ENCODE results near the gene MPIG6B. TPM values are rescaled to one million over a fixed set of nuclear protein-coding genes. Genes with fewer than 3 reads are reported as not detected.

MPIG6B gene
- total RNA-seq, 1 donor from 2014 or later, result not detected

- H3K27ac Mint-ChIP-seq, result peak within 1 kb of the TSS; percentile 98
- DNase-seq (ENCODE audit: low spot score), result peak; percentile 97
- Histone ChIP-seq H2AFZ (replicated peaks) (peak within 1 kb of the TSS; percentile 80), H3K36me3 (no peaks in the 10 kb centered on the region), H3K27me3 (no peaks in the 10 kb centered on the region), H3K4me2 (peak within 1 kb of the TSS; percentile 87), H3K4me3 (peak within 1 kb of the TSS; percentile 83), H3K27ac (peak within 1 kb of the TSS; percentile 68), H4K20me1 (ENCODE audit: low read depth) (no peaks in the 10 kb centered on the region), H3K79me2 (ENCODE audit: low read depth) (peaks cover 32% of the 10 kb centered on the region), H3K9ac (peak within 1 kb of the TSS; percentile 62), H3K9me3 (ENCODE audit: low read depth) (no peaks in the 10 kb centered on the region), H3F3A (ENCODE audit: low read depth) (no peaks in the 10 kb centered on the region), H3K4me1 (no peaks in the 10 kb centered on the region)
- peaks cover 4% of the 10 kb centered on the region for H3K27me3 Mint-ChIP-seq (ENCODE audit: insufficient read depth, low read depth)
- peaks cover 19% of the 10 kb centered on the region for H3K4me1 Mint-ChIP-seq
- peaks cover 2% of the 10 kb centered on the region for H3K36me3 Mint-ChIP-seq
- no peaks in the 10 kb centered on the region for H3K9me3 Mint-ChIP-seq
- peak within 1 kb of the TSS; percentile 99 for H3K4me3 Mint-ChIP-seq
- TF ChIP-seq EZH2phosphoT487 (IDR thresholded peaks at IDR 0.05) (no peak), EZH2 (IDR thresholded peaks at IDR 0.05) (no peak), CTCF (IDR thresholded peaks at IDR 0.05) (no peak)
Measured at GRCh38 chr6:31702819-31703716, 20.1 kb upstream of the MPIG6B start, which contains the start of gene ABHD16A. Gene ABHD16A (minus strand): TSS chr6:31703324. CDS start chr6:31703281, 43 bp downstream.

GRCh38 chr6:31705931-31706330, 17.2 kb upstream of the MPIG6B start:
- no peaks in the 10 kb centered on the region for H3K9me3 Mint-ChIP-seq
- no peaks in the 10 kb centered on the region for H3K36me3 Mint-ChIP-seq
- no peak overlapping the region for H3K4me2 ChIP-seq

GRCh38 chr6:31706599-31706998, 16.6 kb upstream of the MPIG6B start, which contains the start of gene LY6G6F:
Gene LY6G6F (plus strand): TSS chr6:31706866. CDS start chr6:31706907, 41 bp downstream.
- peaks cover 8% of the 10 kb centered on the region for H3K27me3 Mint-ChIP-seq (ENCODE audit: insufficient read depth, low read depth)
- H3K27ac Mint-ChIP-seq, result no peak within 1 kb of the TSS
- Histone ChIP-seq H3F3A (ENCODE audit: low read depth) (no peaks in the 10 kb centered on the region), H3K9me3 (ENCODE audit: low read depth) (no peaks in the 10 kb centered on the region), H3K4me1 (no peaks in the 10 kb centered on the region), H3K4me3 (no peak within 1 kb of the TSS), H3K79me2 (ENCODE audit: low read depth) (peaks cover 11% of the 10 kb centered on the region), H3K27ac (no peak within 1 kb of the TSS), H3K27me3 (no peaks in the 10 kb centered on the region), H3K36me3 (no peaks in the 10 kb centered on the region), H3K9ac (no peak within 1 kb of the TSS), H3K4me2 (no peak within 1 kb of the TSS), H4K20me1 (ENCODE audit: low read depth) (no peaks in the 10 kb centered on the region), H2AFZ (replicated peaks) (no peak within 1 kb of the TSS)
- no peak for DNase-seq (ENCODE audit: low spot score)
- TF ChIP-seq EZH2 (IDR thresholded peaks at IDR 0.05), result no peak
- TF ChIP-seq CTCF (IDR thresholded peaks at IDR 0.05), result no peak
- H3K4me3 Mint-ChIP-seq, result peak within 1 kb of the TSS; percentile 21
- H3K36me3 Mint-ChIP-seq, result no peaks in the 10 kb centered on the region
- H3K9me3 Mint-ChIP-seq, result no peaks in the 10 kb centered on the region
- peaks cover 18% of the 10 kb centered on the region for H3K4me1 Mint-ChIP-seq

More at GRCh38 chr6:31705931-31706330, 17.2 kb upstream of the MPIG6B start:
- H3K4me3 Mint-ChIP-seq, result no peak overlapping the region
- Histone ChIP-seq H3K27ac (no peak overlapping the region), H3K4me1 (no peaks in the 10 kb centered on the region), H4K20me1 (ENCODE audit: low read depth) (no peaks in the 10 kb centered on the region), H3K79me2 (ENCODE audit: low read depth) (peaks cover 18% of the 10 kb centered on the region), H2AFZ (replicated peaks) (no peak overlapping the region), H3K9ac (no peak overlapping the region), H3K27me3 (no peaks in the 10 kb centered on the region), H3K9me3 (ENCODE audit: low read depth) (no peaks in the 10 kb centered on the region), H3K4me3 (no peak overlapping the region), H3F3A (ENCODE audit: low read depth) (no peaks in the 10 kb centered on the region), H3K36me3 (no peaks in the 10 kb centered on the region)
- DNase-seq (ENCODE audit: low spot score), result no peak
- H3K4me1 Mint-ChIP-seq, result peaks cover 22% of the 10 kb centered on the region
- H3K27me3 Mint-ChIP-seq (ENCODE audit: insufficient read depth, low read depth), result peaks cover 8% of the 10 kb centered on the region
- TF ChIP-seq CTCF (IDR thresholded peaks at IDR 0.05) (no peak), EZH2 (IDR thresholded peaks at IDR 0.05) (no peak), EZH2phosphoT487 (IDR thresholded peaks at IDR 0.05) (no peak)
- H3K27ac Mint-ChIP-seq, result no peak overlapping the region

Data from neural progenitor cell (in vitro differentiated cells).